Endothelial cell of umbilical vein (primary cell): ENCODE measurements around the gene GADD45A. TPM values are rescaled to one million over a fixed set of nuclear protein-coding genes. Genes with fewer than 3 reads are reported as not detected.

ENCODE experiments used
- BruUV-seq: library from RNA; stranded (reverse); fragments of 400-500 nt; replicated peaks from 2 replicates; lab custom pipeline; 2021; lab: Mats Ljungman, UMichigan
- CTCF ChIA-PET: fragments of 300-600, 350-600 bp; sonication (Branson Sonifier 250); formaldehyde crosslinking; loops from one replicate; lab custom pipeline; 2021; ENCODE audit warnings: antibody characterized with exemption, inconsistent platforms; lab: Charles Lee
- POLR2A ChIA-PET: fragments of 300-600, 350-600 bp; sonication (Branson Sonifier 250); formaldehyde crosslinking; loops from one replicate; lab custom pipeline; 2021; ENCODE audit warnings: antibody characterized with exemption, inconsistent platforms; lab: Charles Lee
- DNase-seq: peaks from one replicate; pipeline ENCODE4 v3.0.0-alpha.2; 2011; ENCODE audit warnings: low read depth, low spot score
- FAIRE-seq: peaks from 2 replicates; lab custom pipeline; 2011; peaks lifted over from hg19 to GRCh38; lab: Jason Lieb, UNC
- H2AFZ ChIP-seq: 2 replicates; pipeline ENCODE4 v1.6.0; 2012; ENCODE audit warnings: low read depth, low read length, control low read depth, inconsistent platforms
- H3K27ac ChIP-seq: 2 replicates; pipeline ENCODE4 v1.5.1; 2011; ENCODE audit warnings: low read depth, mild to moderate bottlenecking, control low read depth, low read length, moderate library complexity; ENCODE audit not compliant: insufficient read depth
- H3K27me3 ChIP-seq, 2 experiments: 2 replicates each; pipeline versions ENCODE4 v1.6.0 to v1.6.1; 2011; ENCODE audit warnings: low read length in 2 of 2, mixed read lengths in 1 of 2; ENCODE audit not compliant: control insufficient read depth in 2 of 2, insufficient read depth in 2 of 2
- H3K36me3 ChIP-seq, 2 experiments: 2 replicates in 1 of 2; 3 replicates in 1 of 2; pipeline ENCODE4 v1.5.1; 2011; ENCODE audit warnings: low read length in 2 of 2, mild to moderate bottlenecking in 1 of 2, moderate library complexity in 1 of 2; ENCODE audit not compliant: control insufficient read depth in 2 of 2, insufficient read depth in 2 of 2; ENCODE audit errors: extremely low read depth in 1 of 2
- H3K4me1 ChIP-seq: 3 replicates; pipeline ENCODE4 v1.5.1; 2011; ENCODE audit warnings: mild to moderate bottlenecking, low read length; ENCODE audit not compliant: control insufficient read depth, insufficient read depth; ENCODE audit errors: extremely low read depth
- H3K4me2 ChIP-seq: 2 replicates; pipeline ENCODE4 v1.6.1; 2011; ENCODE audit warnings: low read length, control low read depth, mixed read lengths; ENCODE audit not compliant: insufficient read depth
- H3K4me3 ChIP-seq, 3 experiments: fragments of 200-600 bp in 1 of 3; sonication (generic), shearing (Covaris generic) in 1 of 3; replicated peaks in 1 of 3; 2 replicates each; pipeline ENCODE4 v1.5.1; 2011 to 2016; ENCODE audit warnings: control low read depth in 3 of 3, low read length in 3 of 3, mild to moderate bottlenecking in 2 of 3, inconsistent platforms in 1 of 3, low read depth in 1 of 3, moderate library complexity in 1 of 3; ENCODE audit not compliant: insufficient read depth in 1 of 3
- H3K79me2 ChIP-seq: 2 replicates; pipeline ENCODE4 v1.6.0; 2012; ENCODE audit warnings: low read length, inconsistent platforms; ENCODE audit not compliant: control insufficient read depth, insufficient read depth
- H3K9ac ChIP-seq: replicated peaks from 2 replicates; pipeline ENCODE3; 2011; ENCODE audit warnings: low read length, control low read depth; ENCODE audit not compliant: insufficient read depth; ENCODE audit errors: extremely low read depth
- H3K9me1 ChIP-seq: replicated peaks from 3 replicates; pipeline ENCODE4 v1.6.0; 2011; ENCODE audit warnings: mild to moderate bottlenecking, low read length; ENCODE audit not compliant: control insufficient read depth, insufficient read depth; ENCODE audit errors: extremely low read depth
- H3K9me3 ChIP-seq: replicated peaks from 2 replicates; pipeline ENCODE4 v1.5.1; 2012; ENCODE audit warnings: low read length, inconsistent platforms; ENCODE audit not compliant: control insufficient read depth, insufficient read depth
- H4K20me1 ChIP-seq: replicated peaks from 2 replicates; pipeline ENCODE3; 2011; ENCODE audit warnings: mild to moderate bottlenecking, low read length; ENCODE audit not compliant: control insufficient read depth, insufficient read depth; ENCODE audit errors: extremely low read depth
- EZH2 ChIP-seq: IDR thresholded peaks from 2 replicates; pipeline ENCODE4 v1.6.1; 2012; ENCODE audit warnings: borderline replicate concordance, low read depth, mild to moderate bottlenecking, moderate library complexity, low read length, inconsistent platforms; ENCODE audit not compliant: severe bottlenecking
- FOS ChIP-seq: IDR thresholded peaks from 2 replicates; pipeline ENCODE4 v1.6.1; 2011; ENCODE audit warnings: mild to moderate bottlenecking, low read length, moderate library complexity, borderline replicate concordance; ENCODE audit not compliant: insufficient read depth
- GATA2 ChIP-seq: IDR thresholded peaks from 2 replicates; pipeline ENCODE4 v1.7.0; 2011; ENCODE audit warnings: low read depth, mild to moderate bottlenecking, moderate library complexity, mixed read lengths, low read length; ENCODE audit not compliant: insufficient read length, insufficient read depth
- JUN ChIP-seq: IDR thresholded peaks from 2 replicates; pipeline ENCODE4 v1.6.1; 2011; ENCODE audit warnings: borderline replicate concordance, low read depth; ENCODE audit not compliant: insufficient read length, insufficient read depth
- MYC ChIP-seq: IDR thresholded peaks from one replicate; pipeline ENCODE4 v1.6.1; 2011; ENCODE audit warnings: mild to moderate bottlenecking, low read depth, low read length
- POLR2A ChIP-seq: IDR thresholded peaks from 2 replicates; pipeline ENCODE4 v1.6.1; 2012; ENCODE audit warnings: low read depth, mild to moderate bottlenecking, control low read depth, low read length
- POLR2AphosphoS5 ChIP-seq: IDR thresholded peaks from 2 replicates; pipeline ENCODE4 v1.6.1; 2012; ENCODE audit warnings: low read depth, mild to moderate bottlenecking, control low read depth, low read length, moderate library complexity; ENCODE audit not compliant: insufficient read depth
- dilution Hi-C: fragments of 300-500 bp; cut with MboI; formaldehyde crosslinking; loops from one replicate; pipeline ENCODE4 v1.15.0; 2019; ENCODE audit warnings: low sequenced_read_pairs; ENCODE audit not compliant: extremely low pct_ligation_motif_present
- intact Hi-C: fragments of 100-400 bp; cut with micrococcal nuclease; formaldehyde crosslinking; loops from one replicate; pipeline ENCODE4 v1.10.0; 2022
- polyA plus RNA-seq, 4 experiments: library from polyadenylated mRNA; depleted of rRNA in 3 of 4; stranded (reverse) in 3 of 4; unstranded in 1 of 4; fragments of >200 nt; gene quantifications; 2 replicates each; pipeline versions ENCODE4 v1.2.1 to v1.2.3, GENCODE V29; 2011 to 2012; ENCODE audit warnings: missing spikeins in 1 of 4
- total RNA-seq: library from RNA; stranded (reverse); gene quantifications from 2 replicates; pipeline ENCODE4 v1.2.3, GENCODE V29; 2021
- TF ChIP-seq, protein P1 (sequence below), 2 donors: IDR thresholded peaks; 1 replicate in 1 of 2; 2 replicates in 1 of 2; pipeline ENCODE4 v1.5.1; 2011; ENCODE audit warnings: low read length in 2 of 2, mild to moderate bottlenecking in 2 of 2, moderate library complexity in 2 of 2, control low read depth in 1 of 2, inconsistent platforms in 1 of 2, low read depth in 1 of 2; ENCODE audit not compliant: insufficient read depth in 1 of 2; ENCODE audit errors: extremely low read depth in 1 of 2
- TF ChIP-seq, protein P2 (sequence below): IDR thresholded peaks from 2 replicates; pipeline ENCODE4 v1.6.1; 2011; ENCODE audit not compliant: insufficient read depth, insufficient read length

The GADD45A gene
- total and polyA plus RNA-seq, 2 donors (not counting 3 experiments of a cell fraction or from before 2014, with no cell fraction given), result 77.4 to 87.6 TPM

DNA sequence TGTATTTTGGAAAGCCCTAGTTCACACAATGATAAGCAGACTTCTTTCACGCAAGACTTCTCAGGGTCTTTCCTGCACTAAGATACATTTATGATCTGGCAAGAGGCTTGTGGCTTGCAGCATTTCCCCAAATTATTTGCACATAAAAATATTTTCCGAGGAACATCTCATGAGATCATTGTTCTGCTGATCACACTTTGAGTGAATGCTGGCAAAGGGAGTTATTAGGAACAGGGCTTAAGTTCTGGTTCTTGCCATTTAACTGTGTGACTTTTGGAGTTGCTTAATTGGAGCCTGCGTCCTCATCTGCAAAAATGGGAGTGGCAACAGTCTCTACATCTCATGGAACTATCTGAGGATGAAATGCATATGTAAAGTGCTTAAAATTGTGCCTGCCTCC lies 50.2 kb downstream of the GADD45A start:
- Histone ChIP-seq H3K4me1 (peaks cover 38% of the 10 kb centered on the region), H4K20me1 (no peaks in the 10 kb centered on the region), H3K27me3 (no peaks in the 10 kb centered on the region), H3K9me1 (no peaks in the 10 kb centered on the region), H3K4me2 (peak overlapping the region; percentile 63), H3K36me3 (no peaks in the 10 kb centered on the region), H3K9ac (peak overlapping the region; percentile 66), H3K27ac (peak overlapping the region; percentile 89), H3K79me2 (peaks cover 20% of the 10 kb centered on the region), H2AFZ (no peak overlapping the region), H3K4me3 (no peak overlapping the region), H3K9me3 (no peaks in the 10 kb centered on the region)
- intact Hi-C loops, result no loop called here
- ChIA-PET POLR2A (no interaction called here), CTCF (interaction anchor here (1.3 to 3.2 kb wide), 3 partner anchors 9 to 25 kb away, joined by 3 to 18 read pairs (median 15); no protein-coding TSS in a partner anchor)
- DNase-seq, result no peak
- BruUV-seq, result no TSS peak
- TF ChIP-seq, protein P1, sequence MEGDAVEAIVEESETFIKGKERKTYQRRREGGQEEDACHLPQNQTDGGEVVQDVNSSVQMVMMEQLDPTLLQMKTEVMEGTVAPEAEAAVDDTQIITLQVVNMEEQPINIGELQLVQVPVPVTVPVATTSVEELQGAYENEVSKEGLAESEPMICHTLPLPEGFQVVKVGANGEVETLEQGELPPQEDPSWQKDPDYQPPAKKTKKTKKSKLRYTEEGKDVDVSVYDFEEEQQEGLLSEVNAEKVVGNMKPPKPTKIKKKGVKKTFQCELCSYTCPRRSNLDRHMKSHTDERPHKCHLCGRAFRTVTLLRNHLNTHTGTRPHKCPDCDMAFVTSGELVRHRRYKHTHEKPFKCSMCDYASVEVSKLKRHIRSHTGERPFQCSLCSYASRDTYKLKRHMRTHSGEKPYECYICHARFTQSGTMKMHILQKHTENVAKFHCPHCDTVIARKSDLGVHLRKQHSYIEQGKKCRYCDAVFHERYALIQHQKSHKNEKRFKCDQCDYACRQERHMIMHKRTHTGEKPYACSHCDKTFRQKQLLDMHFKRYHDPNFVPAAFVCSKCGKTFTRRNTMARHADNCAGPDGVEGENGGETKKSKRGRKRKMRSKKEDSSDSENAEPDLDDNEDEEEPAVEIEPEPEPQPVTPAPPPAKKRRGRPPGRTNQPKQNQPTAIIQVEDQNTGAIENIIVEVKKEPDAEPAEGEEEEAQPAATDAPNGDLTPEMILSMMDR (IDR thresholded peaks at IDR 0.05; ENCODE audit: extremely low read depth in 1 of 2, insufficient read depth in 1 of 2, low read depth in 1 of 2, low read length in 2 of 2), result no peak
- TF ChIP-seq POLR2A (no peak), POLR2AphosphoS5 (no peak), MYC (no peak), GATA2 (no peak), FOS (no peak), EZH2 (no peak), JUN (no peak)
- TF ChIP-seq, protein P2, sequence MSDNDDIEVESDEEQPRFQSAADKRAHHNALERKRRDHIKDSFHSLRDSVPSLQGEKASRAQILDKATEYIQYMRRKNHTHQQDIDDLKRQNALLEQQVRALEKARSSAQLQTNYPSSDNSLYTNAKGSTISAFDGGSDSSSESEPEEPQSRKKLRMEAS, result no peak
- FAIRE-seq, result no peak
- dilution Hi-C loops, result no loop called here
